CD4-positive, alpha-beta T cell treated with Interleukin-1 beta for 1 hour (primary cell): Measurements from ENCODE around the gene UBE2O.
A peak's percentile ranks its signal among the peaks of the same experiment; 100 is the strongest.

ENCODE experiments used
- DNase-seq, 2 donors: peaks; one replicate each; pipeline ENCODE4 v3.0.0-alpha.2; 2020 to 2022

UBE2O gene

DNA sequence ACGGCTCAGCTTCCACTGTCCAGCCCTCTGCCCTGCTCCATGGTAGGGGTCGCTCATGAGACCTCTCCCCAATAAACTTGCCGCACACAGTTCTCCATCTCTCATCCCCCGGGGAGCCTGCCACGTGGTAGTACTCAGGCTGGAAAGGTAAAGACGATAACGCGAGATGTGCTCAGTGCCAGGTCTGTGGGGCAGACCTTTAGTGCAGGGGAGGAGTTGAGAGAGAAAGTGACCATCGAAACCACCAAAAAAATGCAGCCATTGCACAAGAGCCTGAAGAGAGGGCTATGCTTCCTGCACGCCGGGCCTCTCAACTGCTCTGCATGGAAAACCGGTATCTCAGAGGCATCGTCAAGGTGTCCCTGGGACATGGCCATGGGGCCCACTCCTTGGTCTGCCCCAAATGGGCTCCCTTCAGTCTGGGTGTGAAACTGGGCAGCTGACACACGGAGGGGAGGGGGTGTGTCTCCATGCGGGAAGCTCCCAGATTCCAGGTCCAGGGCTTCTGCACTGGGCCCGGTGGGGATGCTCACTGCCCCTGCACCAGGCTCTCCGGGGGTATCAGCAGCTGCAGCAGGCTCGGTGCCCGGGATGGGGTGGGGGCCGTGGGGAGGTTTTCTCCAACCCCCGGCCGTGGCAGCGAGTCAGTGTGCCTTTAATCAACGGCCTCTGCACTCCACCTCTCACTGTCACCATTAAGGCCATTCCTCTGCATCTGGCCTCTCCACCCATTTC lies 9.8 kb upstream of the UBE2O start:
- no peak for DNase-seq

DNA sequence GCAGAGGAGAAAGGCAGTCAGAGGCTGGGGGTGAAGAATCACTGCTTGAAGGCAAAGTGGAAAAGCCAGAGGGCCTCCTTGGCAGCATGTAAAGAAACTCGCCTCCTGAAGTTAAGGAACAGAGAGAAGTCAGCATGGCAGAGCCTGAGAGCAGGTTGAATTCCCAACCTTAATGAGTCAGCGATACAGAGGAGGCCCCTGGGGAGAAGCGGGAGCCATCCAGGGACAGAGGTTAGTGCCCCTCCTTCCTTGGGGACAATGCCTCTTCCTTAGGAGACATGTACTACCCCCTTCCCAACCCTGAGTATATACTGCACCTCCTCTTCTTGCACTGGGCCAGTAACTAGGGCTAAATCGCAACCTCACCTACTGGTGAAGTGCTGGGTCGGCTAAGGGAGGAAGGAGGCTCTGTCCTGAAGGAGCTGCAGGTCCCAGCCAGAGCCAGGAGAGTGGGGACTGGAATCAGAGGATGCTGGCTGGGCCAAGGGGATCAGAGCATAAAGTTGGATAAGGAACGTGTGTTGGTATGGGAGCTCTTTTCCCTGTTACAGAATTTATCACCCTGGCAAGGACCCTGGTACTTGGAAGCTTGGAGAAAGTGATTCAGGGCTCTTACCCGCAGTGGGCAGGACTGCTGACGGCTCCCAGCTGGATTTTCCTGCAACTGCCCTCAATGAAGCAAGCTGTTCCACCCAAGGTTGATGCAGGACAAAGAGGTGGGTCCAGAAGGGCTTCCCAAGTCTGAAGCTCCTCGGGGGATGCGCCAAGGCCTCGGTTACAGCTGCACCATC lies 9.0 kb upstream of the UBE2O start:
- DNase-seq: no peak

DNA sequence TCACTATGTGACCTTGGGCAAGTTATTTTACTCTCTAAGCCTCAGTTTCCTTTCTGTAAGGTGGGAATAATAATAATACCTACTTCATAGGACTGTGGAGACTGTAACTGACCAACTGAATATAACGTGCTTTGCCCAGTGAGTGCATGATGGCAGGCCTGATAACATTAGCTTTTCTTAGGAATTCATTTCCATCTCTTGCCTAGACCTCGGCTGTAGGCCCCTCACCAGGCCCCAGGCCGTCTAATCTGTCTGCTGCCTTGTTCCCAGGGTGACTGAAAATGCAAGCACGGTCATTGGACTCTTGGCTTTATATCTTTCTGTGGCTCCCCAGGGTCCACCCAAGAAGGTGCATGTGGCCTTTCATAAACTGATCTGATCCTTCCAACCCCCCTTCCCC lies 6.7 kb upstream of the UBE2O start:
- no peak for DNase-seq

DNA sequence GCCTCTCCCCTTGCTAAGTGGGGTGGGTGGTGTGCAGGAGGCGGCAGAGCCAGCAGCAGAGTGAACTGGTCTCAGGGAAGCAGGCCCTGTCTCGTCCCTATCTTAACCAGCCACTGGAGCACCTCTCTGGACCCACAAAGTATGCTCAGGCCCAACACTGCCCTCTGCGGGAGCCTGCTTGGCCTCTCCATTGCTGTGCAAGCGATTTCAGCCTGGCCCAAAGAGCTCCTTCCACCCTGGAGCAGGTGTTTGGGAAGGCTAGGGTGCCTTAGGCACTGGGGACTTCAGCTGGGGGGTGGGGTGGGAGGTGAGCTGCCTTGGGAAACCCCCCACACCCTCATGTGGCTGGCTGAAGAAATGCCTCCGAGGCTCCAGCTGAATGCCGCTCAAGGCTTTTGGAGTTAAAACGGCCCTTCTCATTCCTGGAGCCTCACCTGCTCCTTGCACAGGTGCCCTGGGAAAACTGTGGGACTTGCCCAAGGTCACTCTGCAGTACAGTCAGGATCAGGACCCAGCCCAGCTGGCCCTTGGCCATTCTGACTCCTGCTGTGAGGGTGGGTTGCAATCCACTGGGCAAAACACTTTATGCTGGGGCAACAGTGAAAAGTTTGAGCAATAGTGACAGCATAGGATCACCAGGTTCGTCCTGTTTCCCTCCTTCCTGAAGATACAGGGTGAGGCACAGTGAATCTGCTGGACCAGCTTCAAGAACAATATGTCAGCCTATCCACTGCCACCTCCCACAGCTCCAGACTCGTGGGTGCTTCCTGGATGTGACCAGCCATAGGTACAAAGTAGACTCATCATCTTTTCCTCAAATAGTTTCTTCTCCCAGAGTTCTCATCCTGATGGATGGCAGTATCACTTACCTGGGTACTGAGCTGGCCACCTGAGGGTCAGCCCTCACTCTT lies 5.9 kb upstream of the UBE2O start:
- peak in 1 of 2 donors; percentile 29 for DNase-seq

DNA sequence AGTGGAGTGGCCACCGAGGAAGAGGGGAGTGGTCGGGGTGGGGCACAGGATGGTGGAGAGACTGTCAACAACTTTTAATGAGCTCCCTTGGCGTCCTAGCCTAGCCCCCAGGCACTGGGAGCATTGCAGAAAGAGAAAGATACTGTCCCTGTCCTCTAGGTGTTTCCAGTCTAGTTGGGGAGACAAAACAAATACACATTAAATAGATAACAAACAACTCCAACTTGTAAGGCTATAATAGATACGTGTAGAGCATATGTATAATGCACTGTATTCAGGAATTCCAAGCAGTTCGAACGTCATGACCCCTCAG lies 435 bp upstream of the UBE2O start:
- DNase-seq: no peak

DNA sequence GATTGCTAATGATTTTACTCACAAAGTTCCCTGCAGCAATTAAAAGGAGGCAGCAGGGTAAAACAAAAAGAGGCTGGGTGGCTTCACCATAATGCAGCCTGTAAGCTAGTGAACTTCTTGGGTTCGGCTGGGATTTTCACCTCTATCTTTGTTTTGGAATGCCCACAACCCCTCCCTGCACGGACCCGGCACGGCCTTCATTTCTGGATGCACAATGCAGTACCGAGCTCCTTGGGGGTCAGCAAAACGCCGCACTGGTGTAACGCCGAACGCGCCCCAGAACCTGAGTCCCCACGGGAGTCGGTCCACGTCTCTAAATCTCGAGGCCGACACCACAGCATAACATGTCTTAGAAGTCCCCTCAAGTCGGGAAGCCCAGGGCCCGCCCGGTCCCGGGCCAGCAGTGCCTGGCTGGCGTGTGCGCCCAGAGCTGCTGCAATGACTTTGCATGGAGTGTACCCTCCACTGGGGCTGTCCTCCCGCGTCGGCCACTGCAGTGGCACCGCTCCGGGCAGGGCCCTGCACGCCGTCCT lies 759 bp downstream of the UBE2O start:
- peak in 1 of 2 donors; percentile 26 for DNase-seq

DNA sequence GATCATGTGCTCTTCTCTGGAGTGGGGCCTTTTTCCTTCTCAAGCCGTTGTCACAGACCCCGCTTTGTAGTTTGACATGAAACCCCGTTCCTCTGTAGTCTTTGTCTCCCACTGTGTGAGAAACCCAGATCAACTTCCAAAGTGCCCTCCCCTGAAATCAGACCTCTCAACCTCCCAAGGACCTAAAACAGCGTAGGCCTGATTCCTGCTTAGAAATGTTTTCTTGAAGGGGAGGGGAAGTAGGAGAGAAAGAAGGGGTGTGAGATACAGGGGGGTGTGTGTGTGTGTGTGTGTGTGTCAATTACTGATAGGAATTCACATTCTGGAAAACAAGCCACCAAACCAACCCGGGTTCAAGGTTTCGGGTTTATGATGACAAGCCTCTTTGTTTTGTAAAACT lies 1.4 kb downstream of the UBE2O start:
- no peak for DNase-seq

DNA sequence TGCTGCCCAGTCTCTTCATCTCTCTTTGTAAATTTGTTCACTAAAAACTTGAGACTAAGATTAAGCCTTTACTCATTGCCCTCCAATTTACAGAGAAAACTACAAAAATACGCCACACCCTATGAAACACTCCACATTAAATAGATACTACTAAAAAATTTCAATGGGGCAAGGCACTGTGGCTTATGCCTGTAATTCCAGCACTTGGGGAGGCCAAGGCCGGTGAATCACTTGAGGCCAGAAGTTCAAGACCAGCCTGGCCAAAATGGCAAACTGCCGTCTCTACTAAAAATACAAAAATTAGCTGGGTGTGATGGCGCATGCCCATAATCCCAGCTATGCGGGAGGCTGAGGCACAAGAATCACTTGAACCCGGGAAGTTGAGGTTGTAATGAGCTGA lies 3.8 kb downstream of the UBE2O start:
- DNase-seq: no peak

DNA sequence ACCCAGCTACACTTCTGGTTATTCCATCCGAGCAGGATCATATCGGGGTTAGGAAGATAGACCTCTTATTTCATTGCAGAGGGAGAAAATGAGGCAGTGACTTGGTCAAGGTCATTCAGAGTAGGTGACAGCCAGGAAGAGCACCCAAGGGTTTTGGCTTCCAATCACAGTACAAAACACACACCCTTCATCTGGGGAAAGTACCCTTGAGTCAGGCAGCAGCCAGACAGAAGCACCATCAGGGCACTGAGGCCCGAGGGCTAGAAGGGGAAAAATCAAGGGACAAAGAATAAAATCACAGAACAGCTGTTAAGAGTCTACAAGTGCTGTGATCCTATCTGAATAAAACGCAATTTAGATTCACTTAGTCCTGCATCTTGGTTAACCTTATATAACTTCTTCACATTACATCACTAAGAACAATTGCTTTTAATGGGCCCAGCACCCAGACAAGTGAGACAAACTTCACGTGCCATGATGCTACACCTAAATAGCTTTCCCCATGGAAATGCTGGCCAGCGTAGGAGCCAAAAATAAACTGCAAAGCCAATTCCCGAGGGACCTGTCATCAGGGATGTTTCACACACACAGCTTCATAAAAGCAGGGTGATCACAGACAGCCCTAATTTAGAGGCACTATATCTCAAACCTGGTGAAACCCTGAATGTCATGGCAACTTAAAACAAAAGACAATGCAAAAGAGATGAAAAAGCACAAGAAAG lies 4.9 kb downstream of the UBE2O start:
- no peak for DNase-seq

DNA sequence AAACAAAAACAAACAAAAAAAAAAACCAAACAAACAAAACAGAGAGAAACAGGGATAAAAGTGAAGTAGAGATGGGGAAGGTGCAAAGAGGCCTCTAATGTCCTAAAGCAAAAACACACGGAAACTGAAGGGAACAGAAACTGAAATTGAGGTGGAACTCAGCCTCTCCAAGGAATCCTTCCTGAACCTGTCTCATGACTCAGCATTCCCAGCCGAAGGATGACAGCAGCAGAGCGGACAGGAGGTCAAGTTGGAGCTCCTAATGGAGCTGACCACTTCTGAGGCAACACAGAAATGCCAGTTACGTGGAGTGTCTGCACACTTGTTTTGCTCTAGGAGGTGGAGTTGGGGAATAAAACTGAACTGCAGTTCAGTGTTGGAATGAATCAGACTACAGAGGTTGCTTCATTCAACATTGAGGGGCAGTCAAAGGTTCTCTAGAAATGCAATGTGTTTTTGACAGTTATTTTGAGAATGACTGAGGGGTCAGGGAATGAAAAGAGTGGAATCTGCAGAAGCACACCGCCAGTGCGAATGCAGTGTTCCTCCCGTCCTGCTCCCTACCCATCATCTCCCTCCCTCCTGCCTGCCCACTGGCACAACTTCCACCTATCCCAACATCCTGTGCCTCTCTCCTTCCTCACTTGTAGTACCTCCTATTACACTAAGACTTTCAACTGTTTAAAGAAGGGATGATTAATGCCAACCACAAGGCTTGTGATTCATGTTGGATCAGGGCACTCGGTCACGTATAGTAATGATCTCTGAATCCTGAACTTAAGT lies 6.3 kb downstream of the UBE2O start:
- no peak for DNase-seq

DNA sequence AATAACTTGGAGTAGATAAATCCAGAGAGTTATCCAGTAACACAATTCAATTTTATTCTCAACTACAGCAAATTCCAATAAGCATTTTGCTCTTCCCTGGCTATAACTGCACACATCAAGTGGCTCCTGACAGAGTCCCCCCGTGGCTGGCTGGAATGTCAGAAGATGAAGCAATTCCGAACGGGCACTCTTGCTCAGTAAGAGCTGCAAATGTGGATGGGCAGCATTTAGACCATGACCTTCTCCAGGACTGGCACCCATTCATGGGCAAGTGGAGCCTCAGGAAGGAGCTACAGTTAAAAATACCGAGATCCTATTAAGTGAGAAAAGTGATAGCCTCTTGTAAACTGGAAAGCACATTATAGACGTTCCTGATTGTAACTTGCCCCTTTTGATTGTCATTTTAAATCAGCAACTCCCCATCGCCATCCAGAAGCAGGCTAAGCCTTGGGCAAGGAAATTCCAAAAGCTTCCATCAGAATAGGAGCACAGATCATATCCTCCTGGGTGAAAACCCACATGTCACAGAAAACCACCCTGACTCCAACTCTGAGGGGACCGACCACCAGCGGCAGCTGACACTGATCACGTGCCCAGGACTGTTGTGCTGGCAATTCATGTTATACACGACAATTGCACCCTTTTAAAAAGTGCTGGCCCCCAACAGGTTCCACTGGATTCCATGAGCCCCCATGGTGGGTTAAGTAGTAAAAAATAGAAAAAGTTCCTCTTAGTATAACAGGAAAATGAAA lies 7.1 kb downstream of the UBE2O start:
- no peak for DNase-seq

DNA sequence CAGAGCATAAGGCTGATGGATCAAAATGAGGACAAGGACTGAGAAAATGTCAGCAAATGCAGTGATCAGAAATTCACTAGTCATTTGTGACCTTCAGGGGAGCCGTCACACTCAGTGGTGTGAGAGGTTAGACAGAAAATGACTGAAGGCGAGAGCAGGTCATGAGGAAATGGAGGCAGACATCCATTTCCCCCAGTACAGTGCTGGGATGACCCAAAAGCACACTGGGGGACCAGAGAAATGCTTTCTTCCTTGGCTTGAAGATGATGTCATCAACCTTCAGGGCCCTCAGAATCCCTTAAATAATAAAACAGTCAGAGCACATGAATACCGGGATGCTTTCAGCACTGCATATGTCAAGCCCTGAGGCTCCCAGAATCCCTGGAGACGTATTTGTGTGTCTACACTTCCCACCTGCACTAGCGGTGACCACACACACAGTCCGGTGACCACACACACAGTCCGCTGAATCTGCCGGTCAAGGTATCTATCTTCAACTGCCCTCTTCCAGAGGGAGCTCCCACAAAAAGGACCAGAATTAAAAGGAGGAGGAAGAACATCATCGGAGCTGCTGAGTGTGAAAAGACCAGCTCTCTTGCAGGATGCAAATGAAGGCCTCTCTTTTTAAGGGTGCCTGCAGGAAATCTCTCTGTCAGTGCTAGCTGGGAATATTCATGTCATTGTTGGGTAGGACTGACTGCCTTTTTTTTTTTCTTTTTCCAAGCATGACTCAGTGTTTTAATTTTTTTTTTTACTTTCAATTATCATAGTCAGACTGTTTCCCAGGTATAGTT lies 8.2 kb downstream of the UBE2O start:
- no peak for DNase-seq

DNA sequence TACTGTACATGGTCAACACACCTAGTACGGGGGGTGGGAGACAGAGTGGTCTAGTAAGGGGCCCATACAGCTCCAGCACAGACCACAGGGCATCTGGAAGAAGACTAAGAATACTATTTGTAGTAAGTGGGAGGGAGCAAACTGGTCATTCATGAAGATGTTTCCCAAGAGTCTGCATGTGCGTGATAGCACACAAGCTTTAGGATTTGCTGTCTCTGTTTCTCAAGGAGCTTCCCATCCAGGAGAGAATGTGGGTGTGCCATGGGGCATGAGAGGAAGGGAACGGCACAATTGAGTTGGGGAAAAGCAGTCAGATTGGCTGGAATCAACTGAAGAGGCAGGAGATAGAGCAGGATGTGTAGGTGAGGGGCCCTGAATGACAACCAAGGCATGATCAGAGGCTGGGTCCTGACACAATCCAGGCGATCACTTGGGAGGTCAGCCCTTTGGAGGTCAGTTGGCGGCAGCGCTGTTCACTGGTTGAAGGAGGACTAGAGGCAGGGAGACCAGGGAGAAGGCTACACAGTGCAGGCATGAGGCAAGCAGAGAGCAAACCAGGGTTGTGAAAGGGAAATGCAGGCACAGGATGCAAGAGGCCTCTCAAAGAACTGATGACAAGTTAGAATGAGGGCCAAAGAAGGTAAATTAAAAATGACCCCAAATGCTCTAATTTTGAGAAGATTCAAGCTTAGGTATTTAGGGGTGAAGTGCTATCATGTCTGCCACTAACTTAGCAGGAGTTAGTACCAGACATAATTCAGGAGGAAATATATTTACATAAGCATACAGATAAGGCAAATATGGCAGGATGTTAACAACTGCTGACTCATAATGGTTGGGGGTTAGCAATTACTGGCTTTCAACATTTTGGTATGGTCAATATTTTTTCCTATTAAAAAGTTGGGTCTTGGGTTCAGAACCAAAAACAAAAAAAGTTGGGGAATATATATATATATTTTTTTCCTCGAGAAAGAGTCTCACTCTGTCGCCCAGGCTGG lies 10.3 kb downstream of the UBE2O start:
- no peak for DNase-seq

DNA sequence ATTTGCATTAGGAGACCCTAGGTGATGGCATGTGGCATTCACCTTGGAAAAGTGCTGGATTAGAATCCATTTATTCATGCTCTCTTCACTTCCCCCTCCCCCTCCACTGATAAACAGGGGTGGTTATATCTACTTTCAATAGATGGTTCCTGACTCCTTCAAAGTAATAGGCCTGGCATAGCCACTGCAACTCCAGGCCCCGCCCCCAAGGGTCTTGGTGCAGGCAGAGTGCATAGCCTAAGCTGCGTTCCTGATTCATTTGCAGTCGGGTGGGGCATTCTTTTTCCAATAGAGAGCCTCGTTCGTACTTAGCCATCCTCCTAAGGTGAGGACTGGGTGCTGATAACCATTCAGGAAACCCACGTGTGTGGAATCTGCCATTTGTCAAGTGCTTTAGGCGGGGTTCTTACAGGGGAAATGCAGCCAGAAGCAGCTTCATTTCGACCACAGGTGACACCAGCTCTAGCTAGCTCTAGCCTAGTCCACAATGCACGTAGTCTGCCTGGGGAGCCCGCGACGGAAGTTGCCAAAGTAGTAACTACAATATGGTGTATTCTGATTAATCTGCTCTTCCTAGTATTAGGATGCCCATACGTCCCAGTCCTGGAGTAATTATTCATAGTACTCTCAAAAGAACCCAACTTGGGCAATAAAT lies 11.1 kb downstream of the UBE2O start:
- no peak for DNase-seq

DNA sequence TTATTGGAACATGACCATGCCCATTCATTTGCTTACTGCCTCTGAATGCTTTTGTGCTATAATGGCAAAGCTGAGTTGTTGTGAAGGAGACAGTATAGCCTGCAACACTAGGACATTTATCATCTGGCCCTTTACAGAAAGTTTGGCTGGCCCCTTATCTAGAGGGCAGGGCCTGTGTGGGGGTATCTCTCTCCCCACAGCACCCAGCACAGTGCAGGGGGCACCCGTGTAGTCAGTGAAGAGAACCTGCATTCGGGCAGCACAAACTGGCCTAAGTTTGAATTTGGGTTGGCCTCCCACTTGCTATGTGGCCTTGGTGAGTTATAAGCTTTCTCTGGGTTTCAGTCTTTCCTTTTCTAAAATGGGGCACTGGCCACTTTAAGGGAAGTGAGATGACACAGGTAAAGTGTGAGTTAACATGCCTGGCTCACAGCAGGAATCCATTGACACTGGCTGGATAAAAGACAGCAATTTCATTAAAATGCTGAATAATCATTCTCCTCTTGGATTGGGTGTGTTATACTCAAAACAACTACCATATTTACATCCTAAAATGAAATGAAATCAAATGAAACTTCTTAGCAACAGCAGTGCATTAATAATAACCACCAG lies 12.1 kb downstream of the UBE2O start:
- no peak for DNase-seq

DNA sequence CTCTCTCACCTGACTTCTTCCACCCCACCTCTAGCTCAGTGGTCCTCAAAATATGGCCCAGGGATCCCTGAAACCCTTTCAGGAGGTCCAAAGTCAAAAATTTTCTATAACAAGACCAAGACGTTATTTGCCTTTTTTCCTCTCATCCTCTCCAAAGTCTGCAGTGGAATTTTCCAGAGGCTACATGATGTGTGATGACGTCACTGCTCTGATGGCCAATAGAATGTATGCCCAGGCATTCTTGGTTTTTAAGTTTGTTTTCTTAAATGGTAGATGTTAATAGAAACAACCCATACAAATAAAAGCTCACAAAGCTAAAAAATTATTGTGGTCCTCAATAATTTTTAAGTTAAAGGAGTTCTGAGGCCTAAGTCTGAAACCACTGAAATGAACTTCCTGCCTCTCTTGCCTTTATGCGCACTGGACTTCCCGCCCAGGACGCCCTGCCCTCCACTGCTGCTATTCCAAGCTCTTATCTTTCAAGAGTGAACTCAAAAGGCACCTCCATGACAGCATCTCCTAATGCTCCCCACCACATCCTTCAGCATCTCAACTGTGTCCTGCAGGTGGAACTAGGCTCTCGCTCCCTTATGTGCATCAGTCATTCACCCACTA lies 13.5 kb downstream of the UBE2O start:
- DNase-seq: no peak

DNA sequence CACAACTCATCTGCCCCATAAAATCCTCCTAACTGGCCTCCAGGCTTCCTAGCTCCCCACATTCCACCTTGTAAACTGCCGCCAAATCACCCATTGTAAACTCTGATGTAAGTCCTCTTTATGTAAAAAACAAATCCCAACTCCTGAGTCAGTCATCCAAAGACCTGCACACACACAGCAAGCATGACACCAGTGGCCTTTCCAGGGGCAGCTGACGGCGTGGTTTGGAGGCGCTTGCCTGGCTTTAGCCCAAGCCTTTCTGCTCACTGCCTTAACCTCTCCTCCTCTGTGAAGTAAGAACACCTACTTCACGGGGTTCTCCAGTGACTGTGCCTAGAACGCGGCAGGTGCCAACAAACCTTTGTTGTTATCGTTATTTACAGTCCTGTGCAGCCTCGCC lies 14.0 kb downstream of the UBE2O start:
- no peak for DNase-seq
